Cardiac septum (tissue), 1 donor: ENCODE data around the gene GPR153. TPM values are rescaled to one million over a fixed set of nuclear protein-coding genes. Genes with fewer than 3 reads are reported as not detected.

ENCODE experiments used
- DNase-seq: peaks from one replicate; pipeline ENCODE4 v3.0.0-alpha.2; 2020; ENCODE audit warnings: low spot score
- intact Hi-C: fragments of 100-400 bp; cut with DNase I; formaldehyde crosslinking; loops from one replicate; pipeline ENCODE4 v1.14.0; 2022
- total RNA-seq: library from RNA; stranded (reverse); fragmentation: NEBNext Ultra II Directional; extraction: Animal tissue kit (Norgen Biotek cat#: 25700); gene quantifications from one replicate; pipeline ENCODE4 v1.2.1, GENCODE V29; 2021
- donor health status: DM: no; HTN: no; CAD: no.

Gene GPR153
- total RNA-seq, 1 donor from 2014 or later: 7.0 TPM

DNA sequence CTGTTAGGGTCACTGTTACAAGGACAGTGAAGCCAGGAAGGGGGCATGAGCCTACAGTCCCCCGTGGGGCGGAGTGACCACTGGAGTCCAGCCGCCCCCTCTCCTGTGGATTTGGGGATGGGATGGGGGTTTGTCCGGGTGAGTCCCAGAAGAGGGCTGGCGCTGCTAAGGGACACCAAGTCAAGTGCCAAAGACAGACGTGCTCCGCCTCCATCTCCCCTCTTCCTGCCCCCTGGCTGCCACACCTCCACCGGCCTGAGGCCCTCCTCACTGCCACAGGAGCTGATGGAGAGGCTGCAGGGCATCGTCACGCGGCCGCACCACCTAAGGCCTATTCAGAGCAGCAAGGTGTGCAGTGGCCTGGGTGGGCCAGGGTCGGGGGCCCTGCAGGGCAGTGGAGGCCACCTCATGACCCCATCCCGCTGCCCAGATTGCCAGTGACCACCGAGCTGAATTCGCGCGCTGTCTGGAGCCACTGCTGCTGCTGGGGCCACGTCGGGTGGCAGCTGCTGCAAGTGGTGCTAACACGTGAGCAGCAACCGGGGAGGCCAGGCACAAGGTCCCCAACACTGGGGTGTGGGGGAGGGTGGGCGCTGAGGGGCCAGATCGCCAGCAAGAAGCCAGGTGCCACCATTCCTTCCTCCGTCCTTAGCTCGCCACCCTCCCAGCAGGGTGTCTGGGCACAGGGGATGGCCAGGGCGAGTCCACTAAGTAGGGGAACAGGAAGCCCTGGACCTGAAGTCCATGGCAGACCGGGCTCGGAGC is 50.1 kb downstream of the GPR153 start:
- no peak for DNase-seq
- intact Hi-C loops: no loop called here

DNA sequence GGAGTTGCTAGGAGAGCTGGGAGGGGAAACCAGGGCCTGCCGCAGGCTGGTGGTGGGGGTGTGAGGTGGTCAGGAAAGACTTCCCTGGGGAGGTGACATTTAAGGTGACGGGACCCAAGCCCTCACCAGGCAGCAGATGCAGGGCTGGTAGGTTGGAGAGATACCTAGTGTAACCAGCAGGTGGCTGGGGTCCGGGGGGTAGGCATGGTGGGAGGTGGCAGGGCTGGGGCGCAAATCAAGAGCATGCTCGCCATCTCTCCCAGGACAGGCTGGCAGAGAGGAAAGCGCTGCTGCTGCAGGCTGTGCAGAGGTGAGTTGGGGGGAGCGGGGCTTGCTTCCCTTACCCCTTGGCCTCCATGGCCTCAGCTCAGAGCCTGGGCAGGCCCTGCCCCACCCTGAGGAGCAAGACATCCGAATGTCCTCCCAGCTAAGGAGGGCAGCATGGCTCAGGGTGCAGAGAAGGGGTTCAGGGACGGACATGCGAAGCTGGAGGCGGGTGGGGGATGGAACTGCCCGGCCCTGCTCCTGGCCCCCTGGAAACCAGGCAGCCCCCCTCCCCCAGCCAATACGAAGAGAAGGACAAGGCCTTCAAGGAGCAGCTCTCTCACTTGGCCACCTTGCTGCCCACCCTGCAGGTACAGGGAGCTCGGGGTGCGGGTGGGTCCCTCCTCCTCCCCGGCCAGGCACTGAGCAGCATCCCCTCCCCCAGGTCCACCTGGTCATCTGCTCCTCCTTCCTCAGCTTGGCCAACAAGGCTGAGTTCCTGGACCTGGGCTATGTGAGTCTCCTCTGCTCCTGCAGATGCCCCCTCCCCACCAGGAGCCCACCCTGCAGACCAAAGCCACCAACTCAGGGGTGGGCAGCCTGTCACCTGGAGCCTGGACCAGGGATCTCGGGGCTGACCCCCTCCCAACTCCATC is 51.0 kb downstream of the GPR153 start:
- intact Hi-C loops: no loop called here

GRCh38 chr1:6208723-6209660 is 51.9 kb downstream of the GPR153 start:
- no peak for DNase-seq

More for the DNA sequence above, 51.0 kb downstream of the GPR153 start:
- DNase-seq: no peak

GRCh38 chr1:6207921-6208320 is 53.0 kb downstream of the GPR153 start:
- intact Hi-C loops: loop anchor here (2.0 kb wide), 1 partner anchor 15 kb away; no protein-coding TSS in a partner anchor
- DNase-seq: no peak

More at GRCh38 chr1:6208723-6209660, 51.9 kb downstream of the GPR153 start:
- intact Hi-C loops: no loop called here

- intact Hi-C loops: loop anchor here (2.0 kb wide), 1 partner anchor 16 kb away; no protein-coding TSS in a partner anchor
- DNase-seq: no peak
These were observed 53.6 kb downstream of the GPR153 start for GRCh38 chr1:6207075-6207885.

DNA sequence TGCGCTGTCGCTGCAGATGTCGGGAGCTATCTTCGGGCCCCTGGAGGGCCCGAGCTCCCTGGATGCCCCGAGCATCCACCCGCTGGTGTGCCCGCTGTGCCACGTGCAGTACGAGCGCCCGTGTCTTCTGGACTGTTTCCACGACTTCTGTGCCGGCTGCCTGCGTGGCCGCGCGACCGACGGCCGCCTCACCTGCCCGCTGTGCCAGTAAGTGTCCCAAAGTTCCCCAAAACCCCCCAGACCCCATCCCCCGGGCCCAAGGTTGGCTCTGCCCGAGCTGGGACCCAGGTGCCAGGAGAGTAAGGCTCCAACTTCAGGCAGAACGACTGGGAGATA is 54.4 kb downstream of the GPR153 start:
- intact Hi-C loops: loop anchor here (2.0 kb wide), 1 partner anchor 16 kb away; no protein-coding TSS in a partner anchor
- no peak for DNase-seq

DNA sequence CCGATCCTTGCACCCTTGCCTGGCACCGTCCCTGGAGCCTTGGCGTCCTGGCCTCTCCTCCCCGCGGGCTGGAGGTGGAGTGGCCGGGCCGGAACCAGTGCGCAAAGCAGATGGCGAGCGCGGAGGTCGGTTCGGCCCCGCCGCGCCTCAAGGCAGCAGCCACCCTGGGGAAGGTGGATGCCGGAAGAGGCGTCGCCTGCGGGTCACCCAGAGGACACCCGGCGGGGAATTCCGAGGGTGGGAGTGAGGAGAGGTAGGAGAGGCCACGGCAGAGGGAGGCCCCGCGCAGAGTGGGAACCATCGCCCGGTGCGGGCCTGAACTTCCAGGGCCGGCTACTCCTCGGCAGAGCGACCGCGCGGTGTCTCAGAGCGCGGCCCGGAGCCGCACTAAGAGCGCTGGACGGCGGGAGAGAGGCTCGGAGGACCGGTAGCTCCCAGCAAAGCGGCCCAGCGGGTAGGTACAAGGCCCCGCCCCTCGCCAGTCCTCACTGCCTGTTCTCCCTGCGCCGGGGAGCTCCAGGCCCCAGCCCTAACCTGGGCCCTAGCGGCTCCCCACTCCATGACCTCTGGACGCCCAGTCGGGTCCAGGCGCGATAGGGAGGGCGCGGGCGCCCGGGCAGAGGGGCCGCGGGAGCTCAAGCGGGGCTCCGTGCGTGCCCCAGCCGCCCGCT is 54.9 kb downstream of the GPR153 start, which contains the start of gene RNF207:
Gene RNF207 (plus strand): TSS at position 271 of the 671 bp plus-strand sequence. CDS start 417 bp downstream, outside the sequence.
- peak; percentile 83 for DNase-seq
- intact Hi-C loops: loop anchor here (1.0 to 2.0 kb wide), 2 partner anchors 17 to 30 kb away; no protein-coding TSS in a partner anchor

DNA sequence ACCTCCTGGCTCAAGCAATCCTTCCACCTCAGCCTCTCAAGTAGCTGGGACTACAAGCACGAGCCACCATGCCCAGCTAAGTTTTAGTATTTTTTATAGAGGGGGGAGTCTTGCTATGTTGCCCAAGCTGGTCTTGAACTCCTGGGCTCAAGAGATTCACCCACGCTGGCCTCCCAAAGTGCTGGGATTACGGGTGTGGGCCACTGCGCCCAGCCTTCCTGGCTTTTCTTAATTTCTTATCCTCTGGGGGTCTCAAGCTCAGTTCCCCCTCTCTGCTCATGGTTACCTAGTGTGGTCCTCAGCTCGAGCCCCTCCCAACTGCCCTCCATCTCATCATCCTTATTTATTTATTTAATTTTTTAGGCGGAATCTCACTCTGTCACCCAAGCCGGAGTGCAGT is 58.6 kb downstream of the GPR153 start:
- intact Hi-C loops: no loop called here
- no peak for DNase-seq

DNA sequence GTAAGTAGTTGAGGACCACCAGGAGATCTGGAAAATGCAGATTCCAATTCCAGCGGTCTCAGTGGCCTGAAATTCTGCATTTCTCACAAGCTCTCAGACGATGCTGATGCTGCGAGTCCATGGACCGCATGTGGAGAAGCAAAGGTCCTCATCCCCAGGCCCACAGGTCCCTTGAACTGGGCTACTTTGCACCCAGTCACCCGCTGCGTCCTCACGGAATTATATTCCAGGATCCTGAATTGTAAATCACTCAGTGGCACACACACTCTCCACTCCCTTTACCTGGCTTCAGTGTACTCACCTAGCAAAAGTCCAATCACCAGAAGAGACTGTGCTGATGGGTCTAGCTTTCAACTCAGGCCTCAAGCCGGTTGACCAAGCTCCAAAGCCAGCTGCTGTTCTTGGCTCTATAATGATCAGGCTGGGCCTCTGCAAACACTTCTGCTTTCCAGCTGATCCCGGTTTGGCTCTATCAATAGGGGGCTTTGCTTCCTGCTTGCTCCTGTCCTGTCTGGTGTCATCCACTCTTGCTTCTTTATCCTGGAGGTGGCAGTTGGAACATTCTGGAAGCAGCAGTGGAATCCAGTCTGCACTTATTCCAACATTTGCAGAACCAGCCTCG is 60.6 kb downstream of the GPR153 start:
- intact Hi-C loops: no loop called here
- DNase-seq: no peak

DNA sequence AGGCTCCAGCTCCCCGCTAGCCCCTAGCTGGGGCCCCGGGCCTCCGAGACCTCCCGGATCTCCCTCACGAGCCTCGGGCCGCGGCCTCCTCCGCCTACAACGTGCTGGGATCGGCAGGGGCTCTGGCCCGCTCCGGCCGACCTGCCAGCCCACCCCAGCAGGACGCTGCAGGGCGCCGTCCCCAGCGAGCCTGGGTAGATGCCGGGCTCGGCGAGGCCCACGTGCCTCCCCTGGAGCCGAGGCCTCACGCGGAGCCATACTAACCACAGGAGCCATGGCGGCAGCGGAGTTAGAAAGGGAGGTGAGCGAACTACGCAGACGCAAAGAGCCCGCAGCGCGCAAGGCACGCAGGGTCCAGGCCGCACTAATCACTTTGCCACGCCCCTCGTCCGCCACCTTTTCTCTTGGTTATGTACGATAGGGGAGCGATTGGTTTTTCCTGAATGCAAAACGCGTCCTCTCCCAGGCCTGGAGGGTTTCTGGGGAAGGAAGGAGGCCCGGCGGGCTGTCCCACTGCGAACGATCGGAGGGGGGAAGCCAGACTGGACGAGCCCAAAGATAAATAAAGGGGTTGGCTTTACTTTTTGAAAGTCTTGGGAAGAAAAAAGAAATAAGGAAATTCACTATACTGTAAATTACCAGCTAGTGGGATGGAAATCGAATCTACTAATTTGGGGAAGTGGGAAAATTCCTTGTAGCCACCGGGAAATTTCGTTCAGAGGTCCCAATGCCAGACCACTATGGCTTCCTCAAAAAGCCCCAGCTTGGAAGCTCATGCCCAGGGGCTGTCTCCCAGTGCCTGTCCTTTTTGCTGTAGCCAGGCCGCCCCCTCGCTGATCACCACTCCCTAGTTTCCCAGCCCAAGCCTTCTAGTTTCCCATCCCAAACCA is 61.4 kb downstream of the GPR153 start, which contains the start of gene RPL22:
Gene RPL22 (minus strand): TSS at position 298 of the 890 bp plus-strand sequence. CDS start 22 bp downstream, at position 276.
- intact Hi-C loops: loop anchor here (5.0 kb wide), 1 partner anchor 193 kb away; the partner anchor contains the start of gene ACOT7
- DNase-seq: peak; percentile 97

GRCh38 chr1:6198646-6199297 is 62.1 kb downstream of the GPR153 start:
- intact Hi-C loops: loop anchor here (5.0 kb wide), 1 partner anchor 194 kb away; the partner anchor contains the start of gene ACOT7
- DNase-seq: no peak

GRCh38 chr1:6197746-6198427 is 63.0 kb downstream of the GPR153 start:
- DNase-seq: no peak
- intact Hi-C loops: loop anchor here (5.0 kb wide), 1 partner anchor 194 kb away; the partner anchor contains the start of gene ACOT7
